Tibial nerve (tissue), 4 donors: ENCODE measurements around the gene OTOS. TPM values are rescaled to one million over a fixed set of nuclear protein-coding genes. Genes with fewer than 3 reads are reported as not detected.

Source experiments
- DNase-seq, 2 donors: peaks; one replicate each; pipeline ENCODE4 v3.0.0-alpha.2; 2019; ENCODE audit warnings: low spot score in 2 of 2
- H3K27ac ChIP-seq, 4 donors: fragments of 200-600 bp; sonication (generic) in 3 of 4; one replicate each; pipeline ENCODE4 v1.5.1; 2017 to 2019; ENCODE audit warnings: mild to moderate bottlenecking in 1 of 4
- H3K27me3 ChIP-seq, 2 donors: fragments of 200-600 bp; sonication (generic) in 1 of 2; one replicate each; pipeline versions ENCODE4 v1.5.1 to v1.6.0; 2017 to 2019
- H3K36me3 ChIP-seq, 3 donors: fragments of 200-600 bp; sonication (generic); one replicate each; pipeline ENCODE4 v1.5.1; 2018 to 2019
- H3K4me1 ChIP-seq, 4 donors: fragments of 200-600 bp; sonication (generic) in 3 of 4; one replicate each; pipeline ENCODE4 v1.5.1; 2017 to 2019
- H3K4me3 ChIP-seq, 4 donors: fragments of 200-600 bp; sonication (generic) in 3 of 4; one replicate each; pipeline ENCODE4 v1.5.1; 2017 to 2019; ENCODE audit warnings: mild to moderate bottlenecking in 1 of 4, moderate library complexity in 1 of 4
- H3K9me3 ChIP-seq, 4 donors: fragments of 200-600 bp; sonication (generic) in 3 of 4; one replicate each; pipeline ENCODE4 v1.5.1; 2017 to 2019
- EP300 ChIP-seq, 2 donors: sonication (generic); formaldehyde crosslinking; IDR thresholded peaks; one replicate each; pipeline ENCODE4 v1.6.1; 2017; ENCODE audit warnings: antibody characterized with exemption in 2 of 2, mild to moderate bottlenecking in 1 of 2
- POLR2A ChIP-seq, 2 donors: fragments of 450-650 bp; IDR thresholded peaks; one replicate each; pipeline ENCODE4 v1.6.1; 2017; ENCODE audit warnings: antibody characterized with exemption in 2 of 2, mild to moderate bottlenecking in 2 of 2, moderate library complexity in 2 of 2
- WGBS, 2 donors: methylation state at CpG; one replicate each; pipeline ENCODE4 v1.1.5; 2018; 5-methylcytosine and 5-hydroxymethylcytosine counted together
- total RNA-seq, 4 donors: library from RNA; depleted of rRNA; stranded (reverse); fragments of >200 nt; gene quantifications; one replicate each; pipeline ENCODE4 v1.1.0, GENCODE V29; 2016
- TF ChIP-seq, protein P1 (sequence below), 5 experiments: fragments of 200-600 bp in 3 of 5; fragments of 450-650 bp in 2 of 5; sonication (generic) in 3 of 5; IDR thresholded peaks; one replicate each; pipeline ENCODE4 v1.5.1; 2016 to 2019; ENCODE audit warnings: antibody characterized with exemption in 5 of 5, mild to moderate bottlenecking in 3 of 5, moderate library complexity in 2 of 5

OTOS gene
- total RNA-seq, 4 donors from 2014 or later: not detected

- no peaks in the 10 kb centered on the region for H3K9me3 ChIP-seq
- H3K27me3 ChIP-seq: peaks cover 0 to 11% of the 10 kb centered on the region in 2 donors
- no peaks in the 10 kb centered on the region for H3K4me1 ChIP-seq
- no peak for DNase-seq
- H3K4me3 ChIP-seq: no peak overlapping the region
- 84 to 86% methylated on average over 11 of the region's 11 CpGs for WGBS, 2 donors
- H3K36me3 ChIP-seq: no peaks in the 10 kb centered on the region
- TF ChIP-seq POLR2A (IDR thresholded peaks at IDR 0.05): no peak
- TF ChIP-seq, protein P1, sequence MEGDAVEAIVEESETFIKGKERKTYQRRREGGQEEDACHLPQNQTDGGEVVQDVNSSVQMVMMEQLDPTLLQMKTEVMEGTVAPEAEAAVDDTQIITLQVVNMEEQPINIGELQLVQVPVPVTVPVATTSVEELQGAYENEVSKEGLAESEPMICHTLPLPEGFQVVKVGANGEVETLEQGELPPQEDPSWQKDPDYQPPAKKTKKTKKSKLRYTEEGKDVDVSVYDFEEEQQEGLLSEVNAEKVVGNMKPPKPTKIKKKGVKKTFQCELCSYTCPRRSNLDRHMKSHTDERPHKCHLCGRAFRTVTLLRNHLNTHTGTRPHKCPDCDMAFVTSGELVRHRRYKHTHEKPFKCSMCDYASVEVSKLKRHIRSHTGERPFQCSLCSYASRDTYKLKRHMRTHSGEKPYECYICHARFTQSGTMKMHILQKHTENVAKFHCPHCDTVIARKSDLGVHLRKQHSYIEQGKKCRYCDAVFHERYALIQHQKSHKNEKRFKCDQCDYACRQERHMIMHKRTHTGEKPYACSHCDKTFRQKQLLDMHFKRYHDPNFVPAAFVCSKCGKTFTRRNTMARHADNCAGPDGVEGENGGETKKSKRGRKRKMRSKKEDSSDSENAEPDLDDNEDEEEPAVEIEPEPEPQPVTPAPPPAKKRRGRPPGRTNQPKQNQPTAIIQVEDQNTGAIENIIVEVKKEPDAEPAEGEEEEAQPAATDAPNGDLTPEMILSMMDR (IDR thresholded peaks at IDR 0.05): no peak
- no peak for TF ChIP-seq EP300 (IDR thresholded peaks at IDR 0.05)
- no peak overlapping the region for H3K27ac ChIP-seq
Measured at GRCh38 chr2:240109386-240109785, 31.1 kb downstream of the OTOS start.

- WGBS, 2 donors: 65 to 70% methylated on average over 6 of the region's 6 CpGs
- H3K27me3 ChIP-seq: peaks cover 0 to 11% of the 10 kb centered on the region in 2 donors
- no peaks in the 10 kb centered on the region for H3K4me1 ChIP-seq
- TF ChIP-seq EP300 (IDR thresholded peaks at IDR 0.05) (no peak), POLR2A (IDR thresholded peaks at IDR 0.05) (no peak)
- TF ChIP-seq, protein P1 (IDR thresholded peaks at IDR 0.05): no peak
- DNase-seq: no peak
- H3K4me3 ChIP-seq: no peak overlapping the region
- H3K36me3 ChIP-seq: no peaks in the 10 kb centered on the region
- no peaks in the 10 kb centered on the region for H3K9me3 ChIP-seq
- H3K27ac ChIP-seq: no peak overlapping the region
Measured at GRCh38 chr2:240107477-240107796, 33.0 kb downstream of the OTOS start.

GRCh38 chr2:240106765-240107476, 33.5 kb downstream of the OTOS start:
- no peak for DNase-seq
- no peak overlapping the region for H3K27ac ChIP-seq
- peaks cover 0 to 11% of the 10 kb centered on the region in 2 donors for H3K27me3 ChIP-seq
- no peaks in the 10 kb centered on the region for H3K4me1 ChIP-seq
- no peak for TF ChIP-seq EP300 (IDR thresholded peaks at IDR 0.05)
- no peak for TF ChIP-seq POLR2A (IDR thresholded peaks at IDR 0.05)
- TF ChIP-seq, protein P1 (IDR thresholded peaks at IDR 0.05): no peak
- 80 to 82% methylated on average over 15 to 17 of the region's 17 CpGs for WGBS, 2 donors
- no peak overlapping the region for H3K4me3 ChIP-seq
- no peaks in the 10 kb centered on the region for H3K9me3 ChIP-seq
- H3K36me3 ChIP-seq: no peaks in the 10 kb centered on the region

DNA sequence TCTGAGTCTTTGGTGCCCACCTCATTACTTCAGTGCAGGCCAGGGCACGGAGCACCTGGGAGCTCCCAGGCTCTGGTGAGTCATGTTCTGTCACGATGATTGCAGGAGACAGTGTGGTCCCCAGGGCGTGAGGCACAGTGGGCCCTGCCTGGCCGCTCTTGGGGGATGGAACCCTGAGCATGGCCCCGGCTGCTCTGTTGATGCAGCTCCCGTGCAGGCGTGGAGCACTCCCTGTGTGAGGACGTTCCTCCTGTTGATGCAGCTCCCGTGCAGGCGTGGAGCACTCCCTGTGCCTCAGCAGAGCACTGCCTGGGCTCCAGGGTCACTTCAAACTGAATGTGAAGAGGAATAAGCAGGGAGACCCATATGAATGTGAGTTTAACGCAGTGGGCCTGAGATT, 34.5 kb downstream of the OTOS start:
- no peak for DNase-seq
- H3K27me3 ChIP-seq: peaks cover 0 to 6% of the 10 kb centered on the region in 2 donors

GRCh38 chr2:240103136-240103535, 37.3 kb downstream of the OTOS start:
- no peaks in the 10 kb centered on the region for H3K36me3 ChIP-seq
- H3K27ac ChIP-seq: no peak overlapping the region
- peaks cover 0 to 10% of the 10 kb centered on the region in 2 donors for H3K27me3 ChIP-seq
- H3K4me1 ChIP-seq: no peaks in the 10 kb centered on the region
- TF ChIP-seq, protein P1 (IDR thresholded peaks at IDR 0.05): no peak
- TF ChIP-seq EP300 (IDR thresholded peaks at IDR 0.05) (no peak), POLR2A (IDR thresholded peaks at IDR 0.05) (no peak)
- DNase-seq: no peak
- WGBS, 2 donors: 80% methylated on average over 4 of the region's 4 CpGs
- H3K4me3 ChIP-seq: no peak overlapping the region
- H3K9me3 ChIP-seq: peaks cover 0 to 26% (median 3%) of the 10 kb centered on the region in 4 donors

More for the DNA sequence above, 34.5 kb downstream of the OTOS start:
- Histone ChIP-seq H3K4me3 (no peak overlapping the region), H3K4me1 (no peaks in the 10 kb centered on the region), H3K9me3 (peaks cover 0 to 3% (median 0%) of the 10 kb centered on the region in 4 donors), H3K36me3 (no peaks in the 10 kb centered on the region), H3K27ac (no peak overlapping the region)
- TF ChIP-seq, protein P1 (IDR thresholded peaks at IDR 0.05): no peak
- 74% methylated on average over 11 of the region's 11 CpGs for WGBS, 2 donors
